ENCODE data around the gene SMPD1. TPM values are rescaled to one million over a fixed set of nuclear protein-coding genes. Genes with fewer than 3 reads are reported as not detected.

Gene SMPD1
- total and polyA plus RNA-seq, 5 donors: 57.9 to 67.7 (median 63.5) TPM

DNA sequence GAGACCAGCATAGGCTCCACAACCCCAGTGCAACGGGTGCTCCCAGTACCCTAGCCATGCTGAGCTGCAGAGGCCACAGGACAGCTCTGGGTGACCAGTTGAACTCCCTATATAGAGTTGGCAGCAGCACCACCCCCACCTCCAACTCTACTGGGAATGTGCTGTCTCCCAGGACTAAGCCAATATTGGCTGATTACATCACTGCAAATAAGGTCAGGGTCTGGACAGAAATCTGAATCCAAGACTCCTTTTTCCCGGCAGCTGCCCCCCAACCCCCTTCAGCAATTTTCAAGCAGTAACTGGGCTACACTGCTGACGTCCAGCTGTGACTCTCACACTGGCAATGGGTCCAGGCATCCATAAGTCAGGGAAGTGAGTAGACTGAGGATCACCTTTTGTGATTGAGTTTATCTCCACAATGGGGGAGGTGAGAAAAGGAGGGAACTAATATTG, 50.7 kb downstream of the SMPD1 start, which contains the start of gene HPX:
Gene HPX, minus strand, starts transcription at position 82 of the 453 bp plus-strand sequence. Its CDS starts 24 bp downstream, at position 58.
- Histone ChIP-seq H3K4me3 (ENCODE audit: low read length) (no peak within 1 kb of the TSS), H3K9me3 (ENCODE audit: control insufficient read depth, low read length) (no peaks in the 10 kb centered on the region), H3K27ac (ENCODE audit: low read length) (no peak within 1 kb of the TSS), H3K27me3 (ENCODE audit: control insufficient read depth, insufficient read depth) (no peaks in the 10 kb centered on the region), H3K4me1 (ENCODE audit: control insufficient read depth, insufficient read depth, low read length) (no peaks in the 10 kb centered on the region)
- DNase-seq (no peak), ATAC-seq (no peak)
- intact Hi-C loops (cut with DNase I): loop anchor here in 3 of 4 donors (5.0 to 10.0 kb wide), 2 partner anchors 59 to 64 kb away; no protein-coding TSS in a partner anchor
- 65% methylated on average over 3 of the region's 3 CpGs for WGBS

- DNase-seq (no peak), ATAC-seq (no peak)
- no peaks in the 10 kb centered on the region for H3K27me3 ChIP-seq (ENCODE audit: control insufficient read depth, insufficient read depth)
- no peak overlapping the region for H3K4me3 ChIP-seq (ENCODE audit: low read length)
- intact Hi-C loops (cut with DNase I): loop anchor here in 3 of 4 donors (2.0 to 10.0 kb wide), 3 partner anchors 22 to 62 kb away; no protein-coding TSS in a partner anchor
- H3K27ac ChIP-seq (ENCODE audit: low read length): no peak overlapping the region
- no peaks in the 10 kb centered on the region for H3K4me1 ChIP-seq (ENCODE audit: control insufficient read depth, insufficient read depth, low read length)
- no peaks in the 10 kb centered on the region for H3K9me3 ChIP-seq (ENCODE audit: control insufficient read depth, low read length)
- WGBS: 86% methylated on average over 4 of the region's 4 CpGs
Observed at GRCh38 chr11:6442441-6442840, 52.2 kb downstream of the SMPD1 start.

DNA sequence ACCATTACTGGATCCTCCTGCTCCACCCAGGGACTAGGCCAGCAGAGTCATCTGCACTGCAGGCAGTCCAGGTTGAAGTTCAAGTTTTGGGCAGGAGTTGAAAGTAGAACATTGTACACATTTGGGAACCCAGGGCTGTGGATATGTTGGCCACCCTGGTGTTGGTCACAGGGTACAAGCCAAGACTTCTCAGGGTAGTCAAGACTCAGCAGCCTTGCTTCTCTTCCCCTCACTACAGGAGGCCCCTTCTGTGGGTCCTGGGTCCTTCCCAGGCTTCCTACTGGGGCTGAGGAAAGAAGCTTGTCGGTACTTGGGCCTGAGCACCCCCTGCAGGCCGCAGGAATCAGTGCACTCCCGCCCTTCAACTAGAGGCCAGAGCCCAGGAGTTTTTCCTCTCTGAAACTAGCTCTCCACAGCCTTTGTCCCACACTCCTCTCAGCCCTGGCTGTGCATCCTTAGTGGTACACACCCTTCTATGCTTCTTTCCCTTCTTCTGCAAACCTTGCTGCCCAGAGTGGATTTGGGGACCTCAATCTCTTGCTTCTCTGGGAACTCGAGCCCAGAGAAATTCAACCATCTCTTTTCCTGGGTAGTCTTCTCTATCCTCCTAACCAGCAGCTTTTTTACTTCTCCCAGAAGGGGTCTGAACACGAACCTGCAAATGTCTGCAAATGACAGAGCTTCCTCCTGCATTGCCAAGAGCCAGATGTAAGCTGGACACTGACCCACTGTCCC, 53.2 kb downstream of the SMPD1 start:
- no peaks in the 10 kb centered on the region for H3K4me1 ChIP-seq (ENCODE audit: control insufficient read depth, insufficient read depth, low read length)
- H3K4me3 ChIP-seq (ENCODE audit: low read length): no peak overlapping the region
- WGBS: 29% methylated on average over 5 of the region's 5 CpGs
- peak; percentile 57 to 78 (median 77) for DNase-seq
- no peak overlapping the region for H3K27ac ChIP-seq (ENCODE audit: low read length)
- H3K27me3 ChIP-seq (ENCODE audit: control insufficient read depth, insufficient read depth): no peaks in the 10 kb centered on the region
- intact Hi-C loops (cut with DNase I): loop anchor here in 3 of 4 donors (2.0 to 10.0 kb wide), 3 partner anchors 23 to 61 kb away; no protein-coding TSS in a partner anchor
- ATAC-seq: peak; percentile 68 to 84
- no peaks in the 10 kb centered on the region for H3K9me3 ChIP-seq (ENCODE audit: control insufficient read depth, low read length)

Other genes starting within 250 kb of the SMPD1 start
- gene OR52B2, start 220.1 kb upstream of the SMPD1 start, total RNA-seq: not detected
- gene OR52B2, start 220.1 kb upstream of the SMPD1 start, polyA plus RNA-seq: not detected
- gene OR52W1, start 191.2 kb upstream of the SMPD1 start, total RNA-seq: not detected
- not detected for gene OR52W1, start 191.2 kb upstream of the SMPD1 start, polyA plus RNA-seq
- gene C11orf42, start 184.9 kb upstream of the SMPD1 start, total RNA-seq: not detected
- gene C11orf42, start 184.9 kb upstream of the SMPD1 start, polyA plus RNA-seq: not detected
- gene FHIP1B, start 155.8 kb upstream of the SMPD1 start, total RNA-seq: 10 to 100 TPM; 14.1 to 18.8 (median 17.2) TPM
- 19.5 TPM for gene FHIP1B, start 155.8 kb upstream of the SMPD1 start, polyA plus RNA-seq
- under 1 TPM in 1 of 4 donors, not detected in 3; 0.19 TPM for gene CNGA4, start 151.4 kb upstream of the SMPD1 start, total RNA-seq
- 0.16 TPM for gene CNGA4, start 151.4 kb upstream of the SMPD1 start, polyA plus RNA-seq
- not detected for gene CCKBR, start 130.6 kb upstream of the SMPD1 start, total RNA-seq
- gene CCKBR, start 130.6 kb upstream of the SMPD1 start, polyA plus RNA-seq: 0.05 TPM
- gene CAVIN3, start 70.0 kb upstream of the SMPD1 start, total RNA-seq: 10 to 100 TPM; 40.4 to 54.2 (median 45.2) TPM
- 72.4 TPM for gene CAVIN3, start 70.0 kb upstream of the SMPD1 start, polyA plus RNA-seq
- 10 to 100 TPM; 80.6 to 83.9 (median 82.4) TPM for gene APBB1, start 28.6 kb downstream of the SMPD1 start, total RNA-seq
- gene APBB1, start 28.6 kb downstream of the SMPD1 start, polyA plus RNA-seq: 70.6 TPM
- 1 to 10 TPM in 1 of 4 donors, under 1 TPM in 2, not detected in 1; 0.45 to 1.0 (median 0.68) TPM for gene HPX, start 50.5 kb downstream of the SMPD1 start, total RNA-seq
- gene HPX, start 50.5 kb downstream of the SMPD1 start, polyA plus RNA-seq: 0.27 TPM
- gene TRIM3, start 83.5 kb downstream of the SMPD1 start, total RNA-seq: 10 to 100 TPM; 10.9 to 12.5 (median 12.2) TPM
- 9.4 TPM for gene TRIM3, start 83.5 kb downstream of the SMPD1 start, polyA plus RNA-seq
- 10 to 100 TPM; 21.4 to 30.0 (median 23.8) TPM for gene ARFIP2, start 90.9 kb downstream of the SMPD1 start, total RNA-seq
- 21.6 TPM for gene ARFIP2, start 90.9 kb downstream of the SMPD1 start, polyA plus RNA-seq
- 10 to 100 TPM; 21.5 to 28.9 (median 26.0) TPM for gene TIMM10B, start 91.0 kb downstream of the SMPD1 start, total RNA-seq
- gene TIMM10B, start 91.0 kb downstream of the SMPD1 start, polyA plus RNA-seq: 18.8 TPM
- gene DNHD1, start 106.8 kb downstream of the SMPD1 start, total RNA-seq: 10 to 100 TPM in 1 of 4 donors, 1 to 10 TPM in 3; 5.4 to 10.9 (median 7.0) TPM
- gene DNHD1, start 106.8 kb downstream of the SMPD1 start, polyA plus RNA-seq: 5.8 TPM
- gene RRP8, start 213.1 kb downstream of the SMPD1 start, total RNA-seq: 10 to 100 TPM; 15.8 to 21.7 (median 18.7) TPM
- gene RRP8, start 213.1 kb downstream of the SMPD1 start, polyA plus RNA-seq: 18.2 TPM
- gene ILK, start 213.3 kb downstream of the SMPD1 start, total RNA-seq: 100 to 1,000 TPM; 176 to 196 (median 192) TPM
- 180 TPM for gene ILK, start 213.3 kb downstream of the SMPD1 start, polyA plus RNA-seq
- gene TAF10, start 221.7 kb downstream of the SMPD1 start, total RNA-seq: 100 to 1,000 TPM in 2 of 4 donors, 10 to 100 TPM in 2; 96.9 to 115 (median 99.1) TPM
- 100 TPM for gene TAF10, start 221.7 kb downstream of the SMPD1 start, polyA plus RNA-seq
- 10 to 100 TPM; 56.7 to 98.3 (median 78.2) TPM for gene TPP1, start 228.9 kb downstream of the SMPD1 start, total RNA-seq
- gene TPP1, start 228.9 kb downstream of the SMPD1 start, polyA plus RNA-seq: 52.6 TPM

All from right cardiac atrium (tissue), 5 donors.